K562 (cell line): ENCODE data around the gene PPHLN1. TPM values are rescaled to one million over a fixed set of nuclear protein-coding genes. Genes with fewer than 3 reads are reported as not detected.

Experiments
- ATAC-seq: fragments of 200-7000 bp; cut with Tn5 transposase; 3 replicates; pipeline ENCODE4 v1.9.1; 2020; ENCODE audit warnings: moderate library complexity
- Bru-seq: library from RNA; stranded (reverse); fragments of 400-500 nt; gene quantifications from one replicate; lab custom pipeline; 2021; lab: Mats Ljungman, UMichigan
- BruChase-seq, 2 experiments: library from RNA; stranded (reverse); fragments of 400-500 nt; gene quantifications; one replicate each; lab custom pipeline; 2021; lab: Mats Ljungman, UMichigan
- BruUV-seq: library from RNA; stranded (reverse); fragments of 400-500 nt; replicated peaks from 2 replicates; lab custom pipeline; 2021; lab: Mats Ljungman, UMichigan
- CTCF ChIA-PET: fragments of 300-600 bp; formaldehyde crosslinking; extraction: SDS; loops from one replicate; lab custom pipeline; 2021; ENCODE audit warnings: low intra/inter-chr PET ratio; lab: Yijun Ruan, JAX
- POLR2A ChIA-PET: fragments of 300-600, 350-650 bp; sonication (Branson Sonifier 250); formaldehyde crosslinking; extraction: SDS; loops from one replicate; lab custom pipeline; 2021; ENCODE audit warnings: antibody characterized with exemption, inconsistent platforms; lab: Yijun Ruan, JAX
- DNase-seq, 4 experiments: peaks; one replicate each; pipeline versions ENCODE4 v3.0.0 to v3.0.0-alpha.2; 2011 to 2018; ENCODE audit warnings: low spot score in 3 of 4, mixed read lengths in 3 of 4; ENCODE audit errors: extremely low read depth in 1 of 4
- FAIRE-seq: peaks from 2 replicates; lab custom pipeline; 2011; peaks lifted over from hg19 to GRCh38; lab: Jason Lieb, UNC
- H2AFZ ChIP-seq: 2 replicates; pipeline ENCODE4 v1.6.0; 2011; ENCODE audit warnings: low read depth, low read length, control low read depth, inconsistent platforms
- H3K27ac ChIP-seq: fragments of 200-600 bp; 3 replicates; pipeline ENCODE4 v1.8.0; 2011; ENCODE audit warnings: low read depth, mild to moderate bottlenecking, control low read depth, inconsistent platforms, low read length, moderate library complexity, mixed read lengths; ENCODE audit errors: extremely low read depth
- H3K27me3 ChIP-seq, 2 experiments: fragments of 300-600 bp in 1 of 2; 2 replicates in 1 of 2; 3 replicates in 1 of 2; pipeline versions ENCODE4 v1.6.0 to v1.8.0; 2011; ENCODE audit warnings: inconsistent platforms in 2 of 2, low read length in 2 of 2, mild to moderate bottlenecking in 1 of 2, mixed read lengths in 1 of 2, moderate library complexity in 1 of 2; ENCODE audit not compliant: control insufficient read depth in 2 of 2, insufficient read depth in 2 of 2
- H3K36me3 ChIP-seq: fragments of 300-600 bp; 3 replicates; pipeline ENCODE4 v1.8.0; 2011; ENCODE audit warnings: mild to moderate bottlenecking, low read length, inconsistent platforms; ENCODE audit not compliant: control insufficient read depth, insufficient read depth
- H3K4me1 ChIP-seq, 2 experiments: fragments of 200-600 bp in 1 of 2; replicated peaks in 1 of 2; 2 replicates in 1 of 2; 3 replicates in 1 of 2; pipeline versions ENCODE4 v1.5.1 to v1.8.0; 2011; ENCODE audit warnings: inconsistent platforms in 2 of 2, low read length in 2 of 2, mild to moderate bottlenecking in 1 of 2, mixed read lengths in 1 of 2, moderate library complexity in 1 of 2; ENCODE audit not compliant: control insufficient read depth in 2 of 2, insufficient read depth in 2 of 2
- H3K4me2 ChIP-seq: 2 replicates; pipeline ENCODE4 v1.6.1; 2011; ENCODE audit warnings: low read length, control low read depth, inconsistent platforms, mixed read lengths; ENCODE audit not compliant: insufficient read depth
- H3K4me3 ChIP-seq: fragments of 200-600 bp; sonication (generic), shearing (Covaris generic); 2 replicates; pipeline ENCODE4 v1.5.1; 2016; ENCODE audit warnings: control low read depth, inconsistent platforms
- H3K79me2 ChIP-seq: fragments of 200-600 bp; 3 replicates; pipeline ENCODE4 v1.8.0; 2011; ENCODE audit warnings: low read length, inconsistent platforms; ENCODE audit not compliant: control insufficient read depth, insufficient read depth
- H3K9ac ChIP-seq, 2 experiments: 2 replicates each; pipeline versions ENCODE4 v1.6.0 to v1.6.1; 2011; ENCODE audit warnings: low read depth in 2 of 2, low read length in 2 of 2, control low read depth in 1 of 2, inconsistent platforms in 1 of 2, mild to moderate bottlenecking in 1 of 2, mixed read lengths in 1 of 2; ENCODE audit not compliant: insufficient read depth in 1 of 2
- H3K9me1 ChIP-seq: one replicate; pipeline ENCODE4 v1.6.0; 2011; ENCODE audit warnings: inconsistent platforms, mild to moderate bottlenecking, low read length, moderate library complexity; ENCODE audit not compliant: control insufficient read depth, insufficient read depth
- H3K9me3 ChIP-seq: replicated peaks from 2 replicates; pipeline ENCODE4 v1.5.1; 2011; ENCODE audit warnings: low read depth, low read length, inconsistent platforms; ENCODE audit not compliant: control insufficient read depth, insufficient read depth
- H4K20me1 ChIP-seq: replicated peaks from 2 replicates; pipeline ENCODE4 v1.6.1; 2011; ENCODE audit warnings: low read length, inconsistent platforms, mixed read lengths; ENCODE audit not compliant: control insufficient read depth, insufficient read depth
- FOXK1 ChIP-seq: sonication (generic); formaldehyde crosslinking; IDR thresholded peaks from 2 replicates; pipeline ENCODE4 v1.8.0; 2022; ENCODE audit warnings: missing genetic modification reagents, mild to moderate bottlenecking, borderline replicate concordance
- HNRNPLL ChIP-seq: fragments of 200-400 bp; formaldehyde crosslinking; IDR thresholded peaks from 2 replicates; pipeline ENCODE4 v1.6.1; 2017; ENCODE audit warnings: low read length, low read depth, mild to moderate bottlenecking; ENCODE audit not compliant: poor library complexity, severe bottlenecking
- KAT7 ChIP-seq: sonication (generic); formaldehyde crosslinking; IDR thresholded peaks from 2 replicates; pipeline ENCODE4 v1.8.0; 2022; ENCODE audit warnings: missing genetic modification reagents, mild to moderate bottlenecking, borderline replicate concordance
- MEF2A ChIP-seq: IDR thresholded peaks from 2 replicates; pipeline ENCODE4 v1.6.1; 2011; ENCODE audit warnings: low read depth, mild to moderate bottlenecking, low read length, moderate library complexity; ENCODE audit not compliant: control insufficient read depth
- OTX1 ChIP-seq: fragments of 450-650 bp; formaldehyde crosslinking; IDR thresholded peaks from 2 replicates; pipeline ENCODE4 v1.4.0; 2022; ENCODE audit warnings: mild to moderate bottlenecking
- SP1 ChIP-seq: sonication (generic); formaldehyde crosslinking; IDR thresholded peaks from 2 replicates; pipeline ENCODE4 v1.8.1; 2022; ENCODE audit warnings: mild to moderate bottlenecking, missing genetic modification reagents
- SRSF9 ChIP-seq: fragments of 200-400 bp; formaldehyde crosslinking; IDR thresholded peaks from 2 replicates; pipeline ENCODE4 v1.6.1; 2017; ENCODE audit warnings: low read depth, low read length, borderline replicate concordance
- TSC22D4 ChIP-seq: fragments of 450-650 bp; IDR thresholded peaks from 2 replicates; pipeline ENCODE4 v1.6.1; 2016; ENCODE audit warnings: missing genetic modification characterization, missing biosample characterization, control low read depth
- ZBTB12 ChIP-seq: fragments of 250-450 bp; sonication (Bioruptor Pico); IDR thresholded peaks from 2 replicates; pipeline ENCODE4 v1.4.0; 2020
- ZNF668 ChIP-seq: fragments of 250-450 bp; sonication (Bioruptor Pico); IDR thresholded peaks from 2 replicates; pipeline ENCODE4 v1.8.0; 2022; ENCODE audit warnings: mild to moderate bottlenecking, inconsistent platforms
- WGBS: fragments of 100-300 bp; shearing (Covaris generic); methylation state at CpG from one replicate; pipeline ENCODE4 v1.1.6; 2016; ENCODE audit warnings: low coverage, mixed read lengths; ENCODE audit not compliant: insufficient coverage; ENCODE audit errors: missing lambda C conversion rate; 5-methylcytosine and 5-hydroxymethylcytosine counted together
- in situ Hi-C: fragments of 300-500 bp; cut with MboI; formaldehyde crosslinking; loops from 4 replicates; pipeline ENCODE4 v1.15.0; 2018; ENCODE audit warnings: inconsistent platforms, mixed read lengths
- intact Hi-C: fragments of 100-400 bp; cut with micrococcal nuclease; formaldehyde crosslinking; loops from 2 replicates; pipeline ENCODE4 v1.14.2; 2022
- long read RNA-seq, 3 experiments: library from polyadenylated mRNA in 2 of 3; library from RNA in 1 of 3; unstranded in 2 of 3; stranded (forward) in 1 of 3; transcript quantifications; one replicate each; pipeline ENCODE4 v2.0.0, GENCODE V29; 2019 to 2022
- polyA minus RNA-seq, 3 experiments: library from RNA; depleted of rRNA, polyadenylated mRNA; stranded (reverse); fragments of >200 nt; gene quantifications; 2 replicates each; pipeline ENCODE4 v1.2.3, GENCODE V29; 2011
- polyA plus RNA-seq, 8 experiments: library from polyadenylated mRNA; depleted of rRNA in 4 of 8; stranded (reverse) in 5 of 8; unstranded in 3 of 8; fragments of >200 nt; fragmentation: Nextera tagmentation in 2 of 8; fragmentation: Illumina TruSeq in 1 of 8; extraction: Ambion mirVana in 2 of 8; extraction: Trizol in 1 of 8; gene quantifications; 2 replicates each; pipeline versions ENCODE4 v1.2.1 to v1.2.3, GENCODE V29; 2011 to 2014; ENCODE audit warnings: inconsistent platforms in 1 of 8, missing spikeins in 1 of 8
- total RNA-seq, 7 experiments: library from RNA; depleted of rRNA in 6 of 7; stranded (reverse); fragments of >200 nt in 6 of 7; fragmentation: Illumina TruSeq in 2 of 7; extraction: Trizol in 2 of 7; gene quantifications; 2 replicates each; pipeline versions ENCODE4 v1.2.1 to v1.2.3, GENCODE V29; 2011 to 2021; ENCODE audit warnings: low replicate concordance in 1 of 7
- TF ChIP-seq, protein P1 (sequence below): fragments of 450-650 bp; conservative IDR thresholded peaks from 2 replicates; pipeline ENCODE4 v1.6.1; 2016; ENCODE audit warnings: missing genetic modification characterization, low read depth, mild to moderate bottlenecking, control low read depth, missing compliant biosample characterization

The PPHLN1 gene
- 57.8 and 125 TPM in 2 replicates for total RNA-seq (2011; cell fraction: chromatin; rRNA removed; ENCODE audit: low replicate concordance)
- 36.4 and 41.7 TPM in 2 replicates for total RNA-seq (2011; cell fraction: nucleolus; rRNA removed)
- 71.3 and 122 TPM in 2 replicates for total RNA-seq (2011; cell fraction: nucleoplasm; rRNA removed)
- total RNA-seq (2014; rRNA removed) (71.0 and 85.8 TPM in 2 replicates), total RNA-seq (2014; rRNA removed; fragmentation: Illumina TruSeq; extraction: Trizol) (93.2 and 111 TPM in 2 replicates), total RNA-seq (2015; rRNA removed; fragmentation: Illumina TruSeq; extraction: Trizol) (78.3 and 88.7 TPM in 2 replicates), total RNA-seq (2021) (64.2 and 66.3 TPM in 2 replicates), polyA plus RNA-seq (2011; rRNA removed) (91.7 and 112 TPM in 2 replicates), polyA plus RNA-seq (2014; fragmentation: Illumina TruSeq; extraction: Trizol) (92.0 and 93.6 TPM in 2 replicates), polyA plus RNA-seq (2014; fragmentation: Nextera tagmentation; extraction: Ambion mirVana) (100 to 1,000 TPM; 105 to 112 TPM), polyA plus RNA-seq (2014; rRNA removed) (85.4 and 97.7 TPM in 2 replicates), polyA minus RNA-seq (2011; rRNA and poly(A)+ RNA removed) (98.5 and 105 TPM in 2 replicates), Bru-seq, nascent RNA (percentile 73 among the genes with signal in this experiment), BruChase-seq, experiment 1, labeled RNA remaining after a 2-hour chase (percentile 77 among the genes with signal in this experiment), BruChase-seq, experiment 2, labeled RNA remaining after a 6-hour chase (percentile 76 among the genes with signal in this experiment)
- 22.8 and 42.0 TPM in 2 replicates for polyA plus RNA-seq (2011; cell fraction: cytosol; rRNA removed)
- 104 and 117 TPM in 2 replicates for polyA plus RNA-seq (2011; cell fraction: nucleus; rRNA removed)
- polyA plus RNA-seq (2012): 48.3 and 66.5 TPM in 2 replicates
- 24.2 and 27.6 TPM in 2 replicates for polyA minus RNA-seq (2011; cell fraction: cytosol; rRNA and poly(A)+ RNA removed)
- 72.6 and 79.0 TPM in 2 replicates for polyA minus RNA-seq (2011; cell fraction: nucleus; rRNA and poly(A)+ RNA removed)
- long read RNA-seq, experiment 1, full-length matches to known transcripts: 66 of 130 reads
- long read RNA-seq, experiment 1, partial matches to known transcripts: 44 of 130 reads
- long read RNA-seq, experiment 1, other reads (novel, unspliced or antisense): 20 of 130 reads
- long read RNA-seq, experiment 2, full-length matches to known transcripts: 10 of 35 reads
- long read RNA-seq, experiment 2, partial matches to known transcripts: 19 of 35 reads
- long read RNA-seq, experiment 2, other reads (novel, unspliced or antisense): 6 of 35 reads
- long read RNA-seq, experiment 3, full-length matches to known transcripts: 23 of 53 reads
- long read RNA-seq, experiment 3, partial matches to known transcripts: 19 of 53 reads
- long read RNA-seq, experiment 3, other reads (novel, unspliced or antisense): 11 of 53 reads

- peak; percentile 80 to 92 (median 85) for DNase-seq
- Histone ChIP-seq H3K4me3 (peak within 1 kb of the TSS; percentile 78), H4K20me1 (no peaks in the 10 kb centered on the region; the same call in 1 of the 2 replicates), H3K9me3 (no peaks in the 10 kb centered on the region), H3K27ac (peak within 1 kb of the TSS; percentile 84), H3K27me3 (no peaks in the 10 kb centered on the region), H3K9ac (peak within 1 kb of the TSS; percentile 90 to 96), H3K4me2 (peak within 1 kb of the TSS; percentile 90), H3K36me3 (peaks cover 17% of the 10 kb centered on the region), H3K79me2 (peaks cover 62% of the 10 kb centered on the region), H3K9me1 (no peaks in the 10 kb centered on the region), H2AFZ (peak within 1 kb of the TSS; percentile 93), H3K4me1 (peaks cover 9 to 10% of the 10 kb centered on the region in 2 experiments)
- CTCF ChIA-PET: interaction anchor here (0.6 kb wide), 1 partner anchor 196 kb away, joined by 3 read pairs; no protein-coding TSS in a partner anchor
- WGBS: 2% methylated on average over 48 of the region's 55 CpGs
- POLR2A ChIA-PET: interaction anchor here (0.7 to 2.2 kb wide), 3 partner anchors 10 to 18 kb away, joined by 3 to 8 read pairs (median 3); no protein-coding TSS in a partner anchor
- peak; percentile 84 for FAIRE-seq
- in situ Hi-C loops (loop anchor here (5.0 kb wide), 1 partner anchor 194 kb away; no protein-coding TSS in a partner anchor), intact Hi-C loops (loop anchor here (2.0 to 5.0 kb wide), 3 partner anchors 87 to 289 kb away; partner anchors contain the start of genes GXYLT1 and YAF2)
- ATAC-seq: peak; percentile 94
- TSS peak; percentile 64 for BruUV-seq
- TF ChIP-seq, protein P1, sequence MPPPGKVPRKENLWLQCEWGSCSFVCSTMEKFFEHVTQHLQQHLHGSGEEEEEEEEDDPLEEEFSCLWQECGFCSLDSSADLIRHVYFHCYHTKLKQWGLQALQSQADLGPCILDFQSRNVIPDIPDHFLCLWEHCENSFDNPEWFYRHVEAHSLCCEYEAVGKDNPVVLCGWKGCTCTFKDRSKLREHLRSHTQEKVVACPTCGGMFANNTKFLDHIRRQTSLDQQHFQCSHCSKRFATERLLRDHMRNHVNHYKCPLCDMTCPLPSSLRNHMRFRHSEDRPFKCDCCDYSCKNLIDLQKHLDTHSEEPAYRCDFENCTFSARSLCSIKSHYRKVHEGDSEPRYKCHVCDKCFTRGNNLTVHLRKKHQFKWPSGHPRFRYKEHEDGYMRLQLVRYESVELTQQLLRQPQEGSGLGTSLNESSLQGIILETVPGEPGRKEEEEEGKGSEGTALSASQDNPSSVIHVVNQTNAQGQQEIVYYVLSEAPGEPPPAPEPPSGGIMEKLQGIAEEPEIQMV (tag): no peak
- TF ChIP-seq SP1 (CRISPR knock-in tag) (peak; percentile 56; the same call in 1 of the 2 replicates), ZBTB12 (peak; percentile 91), TSC22D4 (tag) (no peak), SRSF9 (no peak), KAT7 (CRISPR knock-in tag) (no peak), ZNF668 (CRISPR knock-in tag) (no peak), HNRNPLL (peak; percentile 43), OTX1 (CRISPR knock-in tag) (no peak), MEF2A (no peak), FOXK1 (CRISPR knock-in tag) (no peak)
Observed at GRCh38 chr12:42325653-42326474, at the start of gene PPHLN1, which contains the start of gene ZCRB1. PPHLN1 (plus strand) TSS chr12:42326167; CDS start chr12:42335903, 9,736 bp downstream. ZCRB1 (minus strand) TSS chr12:42326094; CDS start chr12:42324102, 1,992 bp downstream.
